ENCODE data around the gene KCNQ1. TPM values are rescaled to one million over a fixed set of nuclear protein-coding genes. Genes with fewer than 3 reads are reported as not detected.

The KCNQ1 gene
- total RNA-seq, 1 donor from 2014 or later = 4.8 TPM

DNA sequence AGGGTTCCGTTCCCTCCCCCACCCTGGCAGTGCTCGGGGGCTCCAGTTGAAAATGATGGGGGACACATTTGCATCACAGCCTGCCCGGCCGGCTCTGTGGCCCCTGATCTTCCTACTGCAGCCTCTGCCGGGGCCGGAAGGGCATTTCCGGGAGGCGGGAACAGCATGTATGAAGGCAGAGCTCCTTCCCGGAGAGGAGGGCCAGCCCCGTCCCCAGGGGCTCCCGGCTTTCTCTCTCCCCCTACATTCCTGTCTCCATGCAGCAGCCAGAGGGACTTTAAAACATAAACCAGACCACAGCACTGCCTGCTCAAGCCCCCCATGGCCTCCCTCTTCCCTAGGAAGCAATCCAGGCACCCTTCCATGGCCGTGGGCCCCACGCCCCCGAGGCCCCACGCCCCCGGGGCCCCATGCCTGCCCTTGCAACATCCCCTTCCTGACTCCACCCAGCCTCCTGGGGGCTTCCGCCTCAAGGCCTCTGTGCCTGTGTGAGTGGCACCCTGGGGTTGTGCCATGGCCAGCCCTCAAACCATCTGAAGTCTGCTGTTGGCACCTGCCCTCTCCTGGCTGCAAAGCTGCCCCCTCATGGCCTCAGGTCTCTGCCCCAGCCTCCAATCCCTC lies 367.7 kb downstream of the KCNQ1 start:
- H3K9me3 Mint-ChIP-seq = peaks cover 12% of the 10 kb centered on the region
- H3K27me3 Mint-ChIP-seq = peaks cover 12% of the 10 kb centered on the region
- H3K27ac Mint-ChIP-seq = no peak overlapping the region
- peak overlapping the region; percentile 31 for H3K4me3 Mint-ChIP-seq
- peaks cover 10% of the 10 kb centered on the region for H3K4me1 Mint-ChIP-seq (ENCODE audit: unreplicated experiment)
- H3K36me3 Mint-ChIP-seq = no peaks in the 10 kb centered on the region
- TF ChIP-seq, protein P1, sequence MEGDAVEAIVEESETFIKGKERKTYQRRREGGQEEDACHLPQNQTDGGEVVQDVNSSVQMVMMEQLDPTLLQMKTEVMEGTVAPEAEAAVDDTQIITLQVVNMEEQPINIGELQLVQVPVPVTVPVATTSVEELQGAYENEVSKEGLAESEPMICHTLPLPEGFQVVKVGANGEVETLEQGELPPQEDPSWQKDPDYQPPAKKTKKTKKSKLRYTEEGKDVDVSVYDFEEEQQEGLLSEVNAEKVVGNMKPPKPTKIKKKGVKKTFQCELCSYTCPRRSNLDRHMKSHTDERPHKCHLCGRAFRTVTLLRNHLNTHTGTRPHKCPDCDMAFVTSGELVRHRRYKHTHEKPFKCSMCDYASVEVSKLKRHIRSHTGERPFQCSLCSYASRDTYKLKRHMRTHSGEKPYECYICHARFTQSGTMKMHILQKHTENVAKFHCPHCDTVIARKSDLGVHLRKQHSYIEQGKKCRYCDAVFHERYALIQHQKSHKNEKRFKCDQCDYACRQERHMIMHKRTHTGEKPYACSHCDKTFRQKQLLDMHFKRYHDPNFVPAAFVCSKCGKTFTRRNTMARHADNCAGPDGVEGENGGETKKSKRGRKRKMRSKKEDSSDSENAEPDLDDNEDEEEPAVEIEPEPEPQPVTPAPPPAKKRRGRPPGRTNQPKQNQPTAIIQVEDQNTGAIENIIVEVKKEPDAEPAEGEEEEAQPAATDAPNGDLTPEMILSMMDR (conservative IDR thresholded peaks at IDR 0.05) = no peak
- no peak for DNase-seq (ENCODE audit: extremely low spot score, unreplicated experiment)

DNA sequence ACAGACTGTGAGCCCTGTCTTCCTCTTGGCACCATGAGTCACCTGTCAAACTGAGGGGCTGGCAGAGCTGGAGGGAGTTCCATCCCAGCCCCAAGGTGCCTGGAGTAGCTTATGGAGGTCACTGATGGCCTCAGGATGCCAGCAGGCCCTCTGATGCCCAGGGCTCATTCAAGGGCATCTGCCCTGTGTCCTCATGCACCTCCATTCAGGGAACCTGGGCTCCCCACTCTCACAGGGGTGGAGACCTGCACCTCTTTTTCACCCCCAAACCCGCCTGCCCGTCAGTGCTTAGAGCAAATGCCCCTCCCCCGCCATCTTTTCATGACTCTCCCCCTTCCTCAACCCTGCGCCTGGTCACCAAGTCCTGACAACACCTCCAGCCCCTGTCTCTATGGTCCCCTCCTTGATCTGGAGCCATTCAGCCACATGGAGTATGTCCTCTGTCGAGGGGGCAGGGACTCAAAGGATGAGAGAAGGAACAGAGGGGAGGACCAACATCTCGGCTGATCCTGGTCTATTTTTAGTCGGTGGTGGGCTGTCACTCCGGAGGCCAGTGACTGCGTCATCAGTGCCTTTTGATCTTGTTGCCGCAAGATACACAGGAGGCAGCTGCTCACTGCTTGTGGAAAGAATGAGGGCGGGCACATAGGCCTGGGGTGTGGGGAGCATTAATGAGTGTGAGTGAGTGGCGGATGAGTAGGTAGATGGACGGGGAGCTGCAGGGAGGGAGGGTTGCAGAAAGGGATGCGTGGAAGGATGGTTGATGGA lies 368.5 kb downstream of the KCNQ1 start:
- H3K36me3 Mint-ChIP-seq = no peaks in the 10 kb centered on the region
- H3K27ac Mint-ChIP-seq = no peak overlapping the region

DNA sequence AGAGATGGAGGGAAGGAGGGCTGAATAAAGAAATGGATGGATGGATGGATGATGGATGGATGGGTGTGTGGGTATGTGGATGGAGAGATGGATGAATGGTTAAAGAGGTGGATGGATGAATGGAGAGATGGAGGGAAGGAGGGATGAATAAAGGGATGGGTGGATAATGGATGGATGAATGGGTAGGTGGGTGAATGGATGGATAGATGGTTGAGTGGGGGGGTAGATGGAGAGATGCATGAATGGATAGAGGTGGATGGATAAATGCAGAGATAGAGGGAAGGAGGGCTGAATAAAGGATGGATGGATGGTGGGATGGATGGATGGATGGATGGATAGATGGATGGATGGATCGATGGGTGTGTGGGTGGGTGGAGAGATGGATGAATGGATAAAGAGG lies 369.2 kb downstream of the KCNQ1 start:
- H3K27ac Mint-ChIP-seq = no peak overlapping the region
- TF ChIP-seq, protein P1 (conservative IDR thresholded peaks at IDR 0.05) = no peak

More for the DNA sequence above, 368.5 kb downstream of the KCNQ1 start:
- TF ChIP-seq, protein P1 (conservative IDR thresholded peaks at IDR 0.05) = no peak
- DNase-seq (ENCODE audit: extremely low spot score, unreplicated experiment) = no peak
- Mint-ChIP-seq H3K4me3 (no peak overlapping the region), H3K27me3 (peaks cover 12% of the 10 kb centered on the region), H3K4me1 (ENCODE audit: unreplicated experiment) (peaks cover 10% of the 10 kb centered on the region), H3K9me3 (peaks cover 12% of the 10 kb centered on the region)

DNA sequence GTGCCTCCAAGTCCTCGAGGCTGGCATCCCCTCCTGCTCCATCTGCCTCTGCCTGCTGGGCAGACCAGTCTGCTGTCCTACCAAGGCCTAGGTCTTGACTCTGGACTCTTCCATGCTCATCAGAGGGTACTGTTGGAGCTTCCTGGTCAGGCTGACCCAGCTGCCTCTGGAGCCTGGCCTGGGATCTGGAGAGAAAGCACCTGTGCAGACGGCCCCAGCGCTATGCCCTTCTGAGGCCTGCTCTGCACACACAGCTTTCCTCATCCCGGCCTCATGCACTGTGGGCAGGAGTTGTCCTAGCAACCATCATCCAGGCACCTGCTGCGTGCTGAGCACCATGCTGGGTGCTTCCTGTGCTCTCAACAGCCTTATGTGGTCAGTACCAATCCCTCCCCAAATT lies 369.9 kb downstream of the KCNQ1 start:
- H3K36me3 Mint-ChIP-seq = no peaks in the 10 kb centered on the region
- TF ChIP-seq, protein P1 (conservative IDR thresholded peaks at IDR 0.05) = no peak
- no peak overlapping the region for H3K27ac Mint-ChIP-seq
- peaks cover 4% of the 10 kb centered on the region for H3K27me3 Mint-ChIP-seq
- H3K4me1 Mint-ChIP-seq (ENCODE audit: unreplicated experiment) = peaks cover 5% of the 10 kb centered on the region
- H3K4me3 Mint-ChIP-seq = no peak overlapping the region
- no peak for DNase-seq (ENCODE audit: extremely low spot score, unreplicated experiment)
- H3K9me3 Mint-ChIP-seq = peaks cover 16% of the 10 kb centered on the region

More for the DNA sequence above, 369.2 kb downstream of the KCNQ1 start:
- peaks cover 12% of the 10 kb centered on the region for H3K9me3 Mint-ChIP-seq
- no peak for DNase-seq (ENCODE audit: extremely low spot score, unreplicated experiment)
- peaks cover 8% of the 10 kb centered on the region for H3K27me3 Mint-ChIP-seq
- H3K4me3 Mint-ChIP-seq = no peak overlapping the region
- H3K36me3 Mint-ChIP-seq = no peaks in the 10 kb centered on the region
- H3K4me1 Mint-ChIP-seq (ENCODE audit: unreplicated experiment) = peaks cover 10% of the 10 kb centered on the region

DNA sequence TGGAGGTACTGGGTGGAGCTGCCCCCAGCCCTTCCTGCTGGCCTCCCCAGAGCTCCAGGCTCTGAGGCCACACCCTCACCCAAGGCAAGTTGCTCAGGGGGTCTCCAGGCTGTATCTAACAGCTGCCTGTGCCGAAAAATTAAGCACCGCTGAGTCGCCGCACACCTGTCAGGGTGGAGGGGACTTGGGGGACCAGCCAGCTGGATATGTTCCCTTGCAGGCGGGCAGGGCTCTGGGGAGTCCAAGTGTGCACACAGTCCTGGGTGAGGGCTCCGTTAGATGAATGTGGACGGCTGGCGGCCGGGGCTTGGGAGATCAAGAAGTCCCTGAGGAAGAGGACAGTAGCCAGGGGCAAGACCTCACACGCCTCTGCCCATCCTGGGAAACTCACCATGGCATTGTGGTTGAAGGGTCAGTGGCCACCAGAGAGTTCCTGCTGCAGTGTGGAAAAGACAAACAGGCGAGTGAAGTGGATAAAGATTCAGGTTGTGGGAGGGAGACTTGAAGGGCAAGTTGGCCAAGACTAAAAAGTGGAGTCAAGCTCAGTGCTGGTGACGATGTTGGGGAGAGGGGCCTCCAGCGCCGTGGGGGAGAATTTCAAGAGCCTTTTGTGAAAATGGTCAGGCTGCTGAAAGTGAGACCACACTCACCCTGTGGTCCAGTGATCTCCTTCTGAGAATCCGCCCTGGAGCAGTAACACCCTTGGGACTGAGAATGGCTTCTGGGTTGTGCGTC lies 371.1 kb downstream of the KCNQ1 start:
- Mint-ChIP-seq H3K27me3 (peaks cover 3% of the 10 kb centered on the region), H3K4me1 (ENCODE audit: unreplicated experiment) (peaks cover 5% of the 10 kb centered on the region), H3K36me3 (no peaks in the 10 kb centered on the region), H3K4me3 (no peak overlapping the region), H3K27ac (no peak overlapping the region), H3K9me3 (peaks cover 12% of the 10 kb centered on the region)
- TF ChIP-seq, protein P1 (conservative IDR thresholded peaks at IDR 0.05) = no peak
- DNase-seq (ENCODE audit: extremely low spot score, unreplicated experiment) = no peak

Measured in type B pancreatic cell (in vitro differentiated cells).